HepG2 (cell line): ENCODE data around the gene FZD4. TPM values are rescaled to one million over a fixed set of nuclear protein-coding genes. Genes with fewer than 3 reads are reported as not detected.

Experiments
- CBX2 ChIP-seq, 2 experiments: fragments of 200-600 bp in 1 of 2; sonication (generic); formaldehyde crosslinking in 1 of 2; IDR thresholded peaks; 2 replicates each; pipeline versions ENCODE4 v1.7.0 to v1.8.1; 2018 to 2022; ENCODE audit warnings: low read depth in 2 of 2, low read length in 1 of 2, mild to moderate bottlenecking in 1 of 2, missing genetic modification reagents in 1 of 2
- FOXK1 ChIP-seq: sonication (generic); formaldehyde crosslinking; IDR thresholded peaks from 2 replicates; pipeline ENCODE4 v1.4.0; 2020; ENCODE audit warnings: low read depth, missing genetic modification reagents, borderline replicate concordance
- IKZF4 ChIP-seq: sonication (generic); formaldehyde crosslinking; IDR thresholded peaks from 2 replicates; pipeline ENCODE4 v1.5.1; 2020; ENCODE audit warnings: borderline replicate concordance, mild to moderate bottlenecking, low read depth, missing genetic modification reagents; ENCODE audit errors: not compliant biosample characterization
- MLLT10 ChIP-seq: sonication (generic); formaldehyde crosslinking; IDR thresholded peaks from 2 replicates; pipeline ENCODE4 v1.4.0; 2020; ENCODE audit warnings: missing genetic modification reagents
- MXD1 ChIP-seq: sonication (generic); formaldehyde crosslinking; IDR thresholded peaks from 2 replicates; pipeline ENCODE4 v1.4.0; 2020; ENCODE audit warnings: mild to moderate bottlenecking, missing genetic modification reagents
- NR3C1 ChIP-seq: sonication (generic); formaldehyde crosslinking; IDR thresholded peaks from 2 replicates; pipeline ENCODE4 v1.4.0; 2020; ENCODE audit warnings: missing genetic modification reagents
- POLR2AphosphoS5 ChIP-seq: IDR thresholded peaks from 2 replicates; pipeline ENCODE4 v1.6.1; 2012; ENCODE audit warnings: low read depth, low read length
- TFE3 ChIP-seq: IDR thresholded peaks from 2 replicates; pipeline ENCODE4 v1.6.1; 2016
- TP53 ChIP-seq: sonication (generic); formaldehyde crosslinking; conservative IDR thresholded peaks from 2 replicates; pipeline ENCODE4 v1.4.0; 2020; ENCODE audit warnings: missing genetic modification reagents
- TRAFD1 ChIP-seq: sonication (generic); formaldehyde crosslinking; IDR thresholded peaks from 2 replicates; pipeline ENCODE4 v1.5.1; 2020; ENCODE audit warnings: missing genetic modification reagents, mild to moderate bottlenecking, borderline replicate concordance
- XBP1 ChIP-seq: sonication (generic); formaldehyde crosslinking; IDR thresholded peaks from 2 replicates; pipeline ENCODE4 v1.5.0; 2020; ENCODE audit warnings: missing genetic modification reagents
- ZHX1 ChIP-seq: sonication (generic); formaldehyde crosslinking; IDR thresholded peaks from 2 replicates; pipeline ENCODE4 v1.8.1; 2022; ENCODE audit warnings: low read depth, mild to moderate bottlenecking, missing genetic modification reagents
- ZNF253 ChIP-seq: sonication (generic); formaldehyde crosslinking; IDR thresholded peaks from 2 replicates; pipeline ENCODE4 v1.8.0; 2022; ENCODE audit warnings: mild to moderate bottlenecking, missing genetic modification reagents, borderline replicate concordance
- ZNF629 ChIP-seq: sonication (generic); formaldehyde crosslinking; conservative IDR thresholded peaks from 2 replicates; pipeline ENCODE4 v1.5.0; 2020; ENCODE audit warnings: missing genetic modification reagents
- ZNF788 ChIP-seq: sonication (generic); formaldehyde crosslinking; IDR thresholded peaks from 2 replicates; pipeline ENCODE4 v1.5.0; 2020; ENCODE audit warnings: mild to moderate bottlenecking, missing genetic modification reagents, borderline replicate concordance
- ZSCAN20 ChIP-seq: sonication (generic); formaldehyde crosslinking; IDR thresholded peaks from 2 replicates; pipeline ENCODE4 v1.4.0; 2020; ENCODE audit warnings: missing genetic modification reagents, mild to moderate bottlenecking, borderline replicate concordance
- polyA plus RNA-seq, 8 experiments: library from polyadenylated mRNA; depleted of rRNA in 3 of 8; stranded (reverse) in 7 of 8; unstranded in 1 of 8; fragments of >200 nt; fragmentation: Illumina TruSeq in 4 of 8; extraction: Trizol in 4 of 8; gene quantifications; 2 replicates each; pipeline versions ENCODE4 v1.2.1 to v1.2.3, GENCODE V29; 2011 to 2016; ENCODE audit warnings: low read depth in 4 of 8, missing spikeins in 1 of 8, mixed read lengths in 1 of 8; ENCODE audit not compliant: insufficient read depth in 1 of 8
- total RNA-seq, 5 experiments: library from RNA; depleted of rRNA; stranded (reverse); fragments of >200 nt; fragmentation: Illumina TruSeq; extraction: Trizol; gene quantifications; 2 replicates each; pipeline ENCODE4 v1.2.3, GENCODE V29; 2016; ENCODE audit warnings: low read depth in 1 of 5
- TF ChIP-seq, protein P1 (sequence below): sonication (generic); formaldehyde crosslinking; IDR thresholded peaks from 2 replicates; pipeline ENCODE4 v1.8.1; 2023; ENCODE audit warnings: mild to moderate bottlenecking, missing genetic modification reagents
- TF ChIP-seq, protein P2 (sequence below): sonication (generic); formaldehyde crosslinking; IDR thresholded peaks from 2 replicates; pipeline ENCODE4 v1.5.1; 2020; ENCODE audit warnings: missing genetic modification reagents, mild to moderate bottlenecking, borderline replicate concordance

The FZD4 gene
- total and polyA plus RNA-seq, 2 of the 13 experiments (the other 11 are each of a cell fraction or from before 2014, with no cell fraction given): 46.5 to 70.4 TPM

DNA sequence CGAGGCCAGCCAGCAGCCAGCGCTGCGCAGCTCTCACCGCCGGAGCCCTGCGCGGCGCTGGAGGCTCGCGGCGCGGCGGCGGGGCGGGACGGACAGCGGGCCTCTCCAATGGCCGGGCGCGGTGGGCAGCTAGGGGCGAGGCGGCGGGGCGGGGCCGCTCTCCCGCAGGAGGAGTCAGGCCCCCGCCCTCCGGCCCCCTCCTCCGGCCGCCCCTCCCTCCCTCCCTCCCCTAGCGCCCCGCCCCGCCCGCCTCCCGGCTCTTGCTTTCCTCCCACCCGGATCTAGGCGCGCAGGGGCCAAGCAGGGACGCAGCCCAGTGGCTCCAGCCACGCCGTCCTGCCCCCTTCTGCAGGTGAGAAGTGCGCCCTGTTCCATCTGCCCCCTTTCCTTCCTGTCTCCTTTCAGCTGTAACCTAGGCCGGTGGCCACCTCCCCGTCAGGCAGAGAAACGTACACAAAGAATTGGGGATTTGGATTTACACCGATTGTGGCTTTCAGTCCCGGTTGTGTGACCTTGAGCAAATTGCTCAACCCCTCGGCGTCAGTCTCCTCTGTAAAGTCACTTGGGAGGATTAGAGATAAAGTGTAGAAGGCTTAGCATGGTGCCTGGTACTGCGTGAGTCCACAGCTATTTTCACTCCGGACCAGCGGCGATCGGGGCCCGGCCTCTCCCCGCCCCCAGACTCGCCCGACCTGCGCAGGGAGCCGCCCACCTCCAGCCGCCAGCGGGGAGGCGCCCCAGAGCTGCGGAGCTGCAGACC is at the start of gene FZD4 (continued):
- no peak for TF ChIP-seq IKZF4 (CRISPR knock-in tag)
- peak; percentile 6 for TF ChIP-seq MXD1 (CRISPR knock-in tag)
- peak; percentile 50; the same call in 1 of the 2 replicates for TF ChIP-seq FOXK1 (CRISPR knock-in tag)
- no peak for TF ChIP-seq MLLT10 (CRISPR knock-in tag)
- TF ChIP-seq ZNF788 (CRISPR knock-in tag): peak; percentile 60; the same call in 1 of the 2 replicates
- no peak; the same call in 1 of the 2 replicates for TF ChIP-seq ZSCAN20 (CRISPR knock-in tag)
- TF ChIP-seq, protein P1, sequence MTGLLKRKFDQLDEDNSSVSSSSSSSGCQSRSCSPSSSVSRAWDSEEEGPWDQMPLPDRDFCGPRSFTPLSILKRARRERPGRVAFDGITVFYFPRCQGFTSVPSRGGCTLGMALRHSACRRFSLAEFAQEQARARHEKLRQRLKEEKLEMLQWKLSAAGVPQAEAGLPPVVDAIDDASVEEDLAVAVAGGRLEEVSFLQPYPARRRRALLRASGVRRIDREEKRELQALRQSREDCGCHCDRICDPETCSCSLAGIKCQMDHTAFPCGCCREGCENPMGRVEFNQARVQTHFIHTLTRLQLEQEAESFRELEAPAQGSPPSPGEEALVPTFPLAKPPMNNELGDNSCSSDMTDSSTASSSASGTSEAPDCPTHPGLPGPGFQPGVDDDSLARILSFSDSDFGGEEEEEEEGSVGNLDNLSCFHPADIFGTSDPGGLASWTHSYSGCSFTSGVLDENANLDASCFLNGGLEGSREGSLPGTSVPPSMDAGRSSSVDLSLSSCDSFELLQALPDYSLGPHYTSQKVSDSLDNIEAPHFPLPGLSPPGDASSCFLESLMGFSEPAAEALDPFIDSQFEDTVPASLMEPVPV (CRISPR knock-in tag): no peak; the same call in 1 of the 2 replicates
- no peak for TF ChIP-seq TFE3 (CRISPR knock-in tag)
- TF ChIP-seq ZNF629 (CRISPR knock-in tag): no peak
- TF ChIP-seq TP53 (CRISPR knock-in tag): no peak
- TF ChIP-seq, protein P2, sequence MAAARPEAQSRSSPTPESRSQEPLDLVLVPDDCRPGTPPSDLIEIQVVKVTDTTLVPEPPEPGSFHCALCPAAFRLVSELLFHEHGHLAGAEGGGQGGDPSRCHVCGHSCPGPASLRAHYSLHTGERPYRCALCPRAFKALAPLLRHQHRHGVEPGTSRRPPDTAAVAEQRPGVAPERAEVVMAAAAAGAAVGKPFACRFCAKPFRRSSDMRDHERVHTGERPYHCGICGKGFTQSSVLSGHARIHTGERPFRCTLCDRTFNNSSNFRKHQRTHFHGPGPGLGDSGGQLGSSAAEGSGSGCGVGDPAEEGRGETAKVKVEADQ (CRISPR knock-in tag): no peak
- TF ChIP-seq CBX2 (IDR thresholded peaks at IDR 0.05; ENCODE audit: low read depth, low read length): no peak
- no peak for TF ChIP-seq CBX2 (CRISPR knock-in tag; IDR thresholded peaks at IDR 0.05; ENCODE audit: low read depth)
- no peak for TF ChIP-seq ZNF253 (CRISPR knock-in tag)
- no peak for TF ChIP-seq NR3C1 (CRISPR knock-in tag)
- TF ChIP-seq TRAFD1 (CRISPR knock-in tag): no peak
- TF ChIP-seq ZHX1 (CRISPR knock-in tag): no peak
- TF ChIP-seq POLR2AphosphoS5: peak; percentile 76; the same call in 1 of the 2 replicates
- TF ChIP-seq XBP1 (CRISPR knock-in tag): no peak
